HG03039 (cell line): ENCODE data around the gene MYO15A.
A peak's percentile ranks its signal among the peaks of the same experiment; 100 is the strongest.
"Not testable (repeated sequence)": the region's sequence is repeated elsewhere in the genome, so short reads cannot be mapped to it uniquely, and the experiment has no call there.

Experiments
- ATAC-seq: cut with Tn5 transposase; IDR thresholded peaks from one replicate; pipeline ENCODE4 v1.9.1; 2021; ENCODE audit warnings: mild to moderate bottlenecking, moderate library complexity; ENCODE audit not compliant: unreplicated experiment

The MYO15A gene

DNA sequence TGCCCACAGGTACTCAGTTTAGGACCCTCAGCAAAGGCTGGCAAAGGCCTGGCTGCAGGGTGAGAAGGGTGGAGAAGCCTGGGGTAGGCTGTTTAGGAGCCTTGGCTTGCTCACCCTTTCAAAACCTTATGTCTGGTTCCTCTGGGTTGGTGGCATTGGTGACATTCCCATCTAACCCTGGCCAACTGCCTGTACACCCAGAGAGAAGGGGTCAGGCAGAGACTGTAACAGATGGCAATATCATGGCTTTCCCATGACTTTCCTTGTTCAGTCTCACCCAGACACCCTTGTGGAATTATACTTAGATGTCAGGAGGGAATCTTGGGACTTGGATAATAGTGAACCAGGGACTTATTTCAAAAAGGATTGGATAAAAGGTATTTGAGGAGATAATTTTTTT lies 98.4 kb downstream of the MYO15A start:
- ATAC-seq: no peak

DNA sequence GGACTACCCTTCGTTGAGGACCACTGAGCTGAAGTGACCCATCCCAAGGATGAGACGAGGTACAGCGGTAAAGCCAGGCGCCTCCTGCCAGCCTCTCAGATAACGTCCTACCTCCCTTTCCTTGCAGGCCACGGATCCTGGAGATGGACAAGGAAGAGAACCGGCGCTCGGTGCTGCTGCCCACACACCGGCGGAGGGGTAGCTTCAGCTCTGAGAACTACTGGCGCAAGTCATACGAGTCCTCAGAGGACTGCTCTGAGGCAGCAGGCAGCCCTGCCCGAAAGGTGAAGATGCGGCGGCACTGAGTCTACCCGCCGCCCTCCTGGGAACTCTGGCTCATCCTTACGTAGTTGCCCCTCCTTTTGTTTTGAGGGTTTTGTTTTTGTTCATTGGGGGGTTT lies 99.5 kb downstream of the MYO15A start:
- no peak for ATAC-seq

DNA sequence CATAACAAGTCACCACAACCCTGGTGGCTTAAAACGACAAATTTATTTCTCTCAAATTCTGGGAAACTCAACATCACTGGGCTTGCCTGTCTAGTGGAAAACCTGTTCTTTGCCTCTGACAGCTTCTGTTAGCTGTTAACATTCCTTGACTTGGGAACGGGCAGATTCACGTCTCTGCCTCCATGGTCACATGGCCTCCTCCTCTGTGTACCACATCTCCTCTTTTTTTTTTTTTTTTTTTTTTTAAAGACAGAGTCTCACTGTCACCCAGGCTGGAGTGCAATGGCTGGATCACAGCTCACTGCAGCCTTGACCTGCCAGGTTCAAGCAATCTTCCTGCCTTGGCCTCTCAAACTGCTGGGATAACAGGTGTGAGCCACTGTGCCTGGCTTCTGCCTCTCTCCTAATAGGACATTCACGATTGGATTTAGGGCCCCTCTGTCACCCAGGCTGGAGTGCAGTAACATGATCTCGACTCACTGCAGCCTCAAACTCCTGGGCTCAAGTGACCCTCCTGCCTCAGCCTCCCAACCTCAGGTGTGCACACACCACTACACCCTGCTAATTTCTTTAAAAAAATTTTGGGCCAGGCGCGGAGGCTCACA lies 105.2 kb downstream of the MYO15A start:
- no peak for ATAC-seq

DNA sequence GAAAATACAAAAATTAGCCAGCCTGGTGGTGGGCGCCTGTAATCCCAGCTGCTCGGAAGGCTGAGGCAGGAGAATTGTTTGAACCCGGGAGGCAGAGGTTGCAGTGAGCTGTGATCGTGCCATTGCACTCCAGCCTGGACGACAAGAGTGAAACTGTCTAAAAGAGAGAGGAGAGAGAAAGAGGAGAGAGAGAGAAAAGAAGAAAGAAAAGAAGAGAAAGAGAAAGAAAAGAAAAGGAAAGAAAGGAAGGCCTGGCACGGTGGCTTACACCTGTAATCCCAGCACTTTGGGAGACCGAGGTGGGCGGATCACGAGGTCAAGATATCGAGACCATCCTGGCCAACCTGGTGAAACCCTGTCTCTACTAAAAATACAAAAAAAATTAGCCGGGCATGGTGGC lies 108.3 kb downstream of the MYO15A start:
- ATAC-seq: not testable (repeated sequence)

DNA sequence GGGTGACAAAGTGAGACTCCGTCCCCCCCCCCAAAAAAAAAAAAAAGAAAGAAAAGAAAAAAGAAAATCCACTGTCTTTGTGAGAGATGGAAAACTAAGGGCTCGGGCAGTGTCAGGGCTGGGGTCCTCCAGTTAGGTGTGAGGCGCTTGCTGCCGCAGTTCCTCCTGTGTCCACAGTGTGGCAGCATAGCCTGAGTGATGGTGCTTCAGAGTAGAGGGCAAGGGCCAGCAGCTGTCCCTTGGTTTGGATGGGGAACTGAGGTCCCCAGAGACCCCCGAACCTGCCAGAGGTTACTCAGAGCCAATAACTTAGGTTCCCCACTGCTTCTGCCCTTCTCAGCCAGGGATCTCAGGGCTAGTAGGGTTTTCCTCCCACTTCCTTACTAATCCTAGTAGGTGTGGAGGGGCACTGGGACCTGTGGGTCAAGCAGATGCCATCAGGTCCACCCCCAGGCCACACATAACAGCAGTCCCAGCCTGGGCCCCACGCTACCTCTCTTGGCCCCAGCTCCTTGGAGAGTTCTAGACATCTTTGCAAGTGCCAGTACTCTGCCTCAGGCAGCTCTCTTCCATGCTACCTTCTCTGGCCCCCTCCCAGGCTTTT lies 109.0 kb downstream of the MYO15A start:
- ATAC-seq: no peak

DNA sequence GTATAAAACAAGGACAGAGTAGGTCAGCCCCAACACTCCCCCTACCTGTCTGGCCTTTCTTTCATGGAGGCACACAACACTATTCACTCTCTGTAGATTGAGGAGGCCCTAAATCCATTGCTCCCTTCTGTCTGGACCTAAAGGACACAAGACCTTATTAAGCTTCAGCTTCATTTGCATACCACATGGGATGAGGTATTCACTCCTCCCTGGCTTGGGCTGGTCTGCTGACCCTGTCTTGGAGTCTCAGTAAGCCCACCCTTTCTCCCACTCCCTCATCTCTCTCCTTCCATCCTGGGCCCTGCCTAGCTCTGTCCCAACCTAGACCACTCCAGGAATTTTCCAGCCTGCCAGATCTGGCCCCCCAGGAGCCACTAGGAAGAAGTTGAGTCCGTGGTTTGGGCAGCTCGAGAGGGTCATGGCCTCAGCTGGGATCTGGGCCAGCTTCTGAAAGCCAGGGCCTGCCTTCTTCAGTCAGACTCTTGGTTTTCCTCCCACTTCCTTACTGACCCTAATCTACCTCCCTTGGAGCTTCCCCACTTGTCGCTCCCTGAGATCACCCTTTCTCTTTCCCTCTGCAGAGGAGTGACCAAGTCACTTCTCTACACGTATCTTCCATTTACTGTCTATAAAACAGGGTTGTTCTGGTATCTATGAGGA lies 110.3 kb downstream of the MYO15A start:
- ATAC-seq: no peak

DNA sequence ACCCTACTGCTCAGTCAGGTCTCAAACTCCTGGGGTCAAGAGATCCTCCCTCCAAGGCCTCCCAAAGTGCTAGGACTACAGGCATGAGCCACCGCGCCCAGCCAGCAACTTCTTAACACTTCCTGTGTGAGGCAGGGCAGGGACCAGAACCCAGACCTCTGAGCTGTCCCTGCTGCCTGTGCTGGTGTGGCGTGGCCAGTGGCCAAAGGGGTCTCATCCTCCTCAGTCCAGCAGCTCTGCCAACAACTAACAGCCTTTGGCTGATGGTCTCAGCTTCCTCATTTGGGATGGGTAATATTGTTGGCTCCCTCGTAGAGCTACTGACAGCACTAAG lies 115.5 kb downstream of the MYO15A start:
- ATAC-seq: no peak

DNA sequence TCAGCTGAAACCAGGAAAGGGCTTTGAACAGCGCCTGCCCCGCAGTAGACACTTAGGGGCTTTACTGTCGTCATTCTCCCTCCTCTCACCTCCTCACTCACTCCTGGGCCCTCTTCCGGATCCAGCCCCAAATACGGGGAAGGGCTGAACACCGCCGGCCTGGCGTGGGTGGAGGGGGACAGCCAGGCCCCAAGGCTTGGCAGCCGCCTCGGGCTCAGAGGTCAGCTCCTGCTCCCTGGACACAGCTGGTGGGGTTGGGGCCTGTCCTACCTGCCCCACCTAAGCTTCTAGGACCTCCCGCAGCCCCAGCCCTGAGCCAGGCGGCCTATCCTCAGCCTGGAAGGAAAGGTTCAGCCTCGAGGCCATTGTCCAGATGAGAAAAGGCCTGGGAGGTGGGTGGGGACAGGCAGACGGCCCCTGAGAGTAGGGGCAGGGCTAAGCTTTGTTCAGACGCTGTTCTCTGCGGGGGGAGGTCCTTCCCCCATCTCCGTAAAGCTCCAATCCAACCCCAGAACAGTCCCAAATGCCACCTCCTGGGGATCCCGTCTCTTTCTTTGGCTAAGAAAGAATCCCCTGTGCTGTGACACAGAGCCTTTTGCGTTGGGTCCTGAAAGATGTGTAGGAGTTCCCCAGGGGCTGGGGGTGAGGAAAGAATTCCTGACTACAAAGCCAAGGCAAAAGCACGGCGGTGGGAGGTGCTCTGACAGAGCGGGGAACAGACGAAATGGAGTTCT lies 116.0 kb downstream of the MYO15A start:
- ATAC-seq: no peak

DNA sequence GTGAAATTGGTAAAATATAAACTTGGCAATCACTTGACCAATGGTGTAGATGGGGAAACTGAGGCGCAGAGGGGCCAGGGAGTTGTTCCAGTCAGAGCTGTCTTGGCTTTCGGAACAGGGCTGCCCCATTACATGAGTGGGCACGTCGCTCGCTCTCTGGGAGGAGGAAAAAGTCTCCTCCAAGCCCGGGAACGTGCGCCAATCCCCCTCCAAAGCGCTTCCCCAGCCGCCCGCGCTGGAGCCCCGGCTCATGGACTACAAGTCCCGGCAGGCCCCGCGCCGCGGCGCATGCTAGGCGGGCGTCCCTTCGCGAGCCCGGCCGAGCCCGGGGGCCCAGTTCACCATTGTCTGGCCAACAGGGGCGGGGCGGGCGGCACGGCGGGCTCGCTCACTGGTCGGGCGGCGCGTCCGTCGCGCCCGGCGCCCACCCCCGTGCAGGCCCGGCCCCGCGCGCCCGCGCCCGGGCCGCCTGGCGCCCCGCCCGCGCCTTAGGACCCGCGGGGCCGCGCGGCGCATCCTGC lies 116.6 kb downstream of the MYO15A start, which contains the start of gene LLGL1:
TSS of gene LLGL1 (plus strand) at position 515 of the 521 bp plus-strand sequence. CDS start 48 bp downstream, outside the sequence.
- ATAC-seq: peak; percentile 87

DNA sequence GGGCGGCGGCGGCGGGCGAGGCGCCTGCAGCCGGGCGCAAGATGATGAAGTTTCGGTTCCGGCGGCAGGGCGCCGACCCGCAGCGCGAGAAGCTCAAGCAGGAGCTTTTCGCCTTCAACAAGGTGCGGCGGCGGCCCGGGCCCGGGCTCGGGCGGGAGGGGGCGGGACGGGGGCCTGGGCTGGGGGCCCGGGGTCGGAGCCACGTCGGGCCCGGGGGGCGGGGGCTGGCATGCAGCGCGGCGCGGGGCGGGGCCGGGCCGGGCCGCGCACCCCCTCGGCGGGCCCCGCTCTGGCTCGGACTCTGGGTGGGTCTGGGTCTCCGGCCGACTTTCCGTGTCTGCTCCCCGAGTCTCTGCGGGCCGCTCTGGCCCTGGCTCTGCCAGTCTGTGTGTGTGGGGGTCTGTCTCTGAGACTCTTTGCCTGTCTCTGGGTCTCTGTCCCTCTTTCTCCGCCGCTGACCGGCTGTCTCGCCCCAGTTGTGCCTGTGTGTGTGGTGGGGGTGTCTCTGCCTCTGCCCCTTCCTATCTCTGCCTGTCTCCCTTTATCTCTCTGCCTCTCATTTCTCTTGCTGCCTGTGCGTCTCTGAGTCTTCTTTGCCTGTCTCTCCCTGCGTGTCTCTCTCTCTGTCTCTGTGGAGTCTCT lies 117.2 kb downstream of the MYO15A start:
- peak; percentile 3 for ATAC-seq

DNA sequence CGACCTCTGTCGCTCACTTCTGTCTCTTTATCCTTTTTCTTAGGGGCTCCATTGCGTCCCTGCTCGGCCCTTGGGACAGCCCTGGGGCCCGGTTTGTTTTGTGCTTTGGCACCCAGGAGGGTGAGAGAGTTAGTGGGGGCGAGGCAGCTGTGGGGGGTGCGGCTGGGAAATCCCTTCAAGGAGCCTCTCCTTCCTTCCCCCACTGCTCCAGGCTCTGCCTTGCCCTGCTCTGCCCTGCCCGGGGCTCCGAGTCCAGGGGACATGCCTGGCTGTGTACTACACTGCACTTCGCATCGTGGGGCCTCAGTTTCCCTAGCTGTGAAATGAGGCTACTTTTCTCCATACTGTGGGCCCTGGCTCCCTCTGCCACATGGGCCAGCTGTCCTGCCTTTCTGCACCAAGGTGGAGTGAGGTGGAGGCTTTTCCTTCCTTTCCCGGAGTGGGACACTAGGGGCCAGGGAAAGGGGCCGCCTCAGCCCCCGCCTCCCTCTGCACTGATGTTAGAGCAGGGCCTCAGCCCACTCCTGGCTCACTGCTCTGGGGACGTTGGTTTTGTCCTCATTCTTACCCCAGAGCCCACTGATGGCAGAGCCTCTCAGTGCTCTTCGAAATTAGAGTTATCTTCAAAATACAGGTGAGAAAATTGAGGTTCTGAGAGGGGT lies 117.9 kb downstream of the MYO15A start:
- no peak for ATAC-seq

DNA sequence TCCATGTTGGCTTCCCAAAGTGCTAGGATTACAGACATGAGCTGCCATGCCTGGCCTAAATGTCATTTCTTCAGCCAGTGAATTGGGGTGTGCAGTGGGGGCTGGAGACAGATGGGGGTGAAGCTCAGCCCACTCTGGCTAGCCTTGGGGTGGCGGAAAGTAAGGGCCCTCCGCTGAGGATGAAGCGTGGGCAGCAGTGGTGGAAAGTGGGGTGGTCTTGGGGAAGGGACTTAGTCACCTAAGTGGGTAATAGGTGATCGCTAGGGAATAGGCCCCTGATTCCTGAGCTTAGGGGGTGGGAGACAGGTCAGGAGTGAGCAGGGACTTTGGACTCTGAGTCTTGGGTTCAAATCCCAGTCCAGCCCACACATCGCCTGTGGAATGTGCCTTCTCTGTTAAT lies 119.1 kb downstream of the MYO15A start:
- no peak for ATAC-seq

DNA sequence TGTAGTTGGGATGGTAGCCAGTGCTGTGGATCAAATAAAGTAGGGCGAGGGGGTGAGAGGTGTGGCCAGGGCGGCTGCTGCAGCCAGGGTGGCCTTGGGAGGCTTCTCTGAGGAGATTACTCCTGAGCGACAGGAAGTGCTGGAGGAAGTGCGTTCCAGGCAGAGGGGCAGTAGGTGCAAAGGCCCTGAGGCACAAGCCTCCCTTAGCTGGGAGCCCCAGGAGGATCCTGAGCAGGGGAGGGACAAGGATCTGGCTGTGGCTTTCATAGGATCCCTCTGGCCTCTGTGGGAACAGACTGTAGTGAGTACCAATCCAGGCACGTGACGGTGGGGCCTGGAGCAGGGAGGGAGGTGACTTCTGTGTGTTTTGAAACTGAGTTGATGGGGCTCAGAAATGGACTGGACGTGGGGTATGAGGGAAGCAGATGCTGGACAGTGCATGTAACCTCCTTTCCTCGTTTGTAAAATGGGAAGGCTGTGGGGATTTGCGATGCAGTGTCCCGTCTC lies 119.7 kb downstream of the MYO15A start:
- no peak for ATAC-seq

DNA sequence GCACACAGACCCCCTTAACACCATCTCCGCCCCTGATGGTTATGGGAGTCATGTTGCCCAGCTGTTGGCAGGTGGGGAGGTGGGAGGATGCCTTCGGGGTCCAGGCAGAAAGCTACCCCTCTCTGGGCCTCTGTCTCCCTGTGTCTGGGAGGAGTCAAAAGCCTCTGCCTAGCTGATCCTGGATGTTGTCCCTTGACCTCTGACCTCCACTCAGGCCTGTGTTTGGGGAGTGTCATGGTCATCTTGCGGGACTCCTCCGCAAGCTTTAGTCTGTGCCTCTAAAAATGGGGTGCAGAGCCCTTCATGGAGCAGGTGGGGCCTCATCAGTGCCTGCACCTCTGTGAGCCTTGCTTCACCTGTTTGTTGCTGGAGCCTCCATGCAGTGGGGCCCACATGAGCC lies 120.7 kb downstream of the MYO15A start:
- ATAC-seq: no peak
